ENCODE data around the gene RABGGTA. TPM values are rescaled to one million over a fixed set of nuclear protein-coding genes. Genes with fewer than 3 reads are reported as not detected.
A peak's percentile ranks its signal among the peaks of the same experiment; 100 is the strongest.

Gene RABGGTA
- total RNA-seq, 1 donor = 34.0 TPM

- peaks cover 32% of the 10 kb centered on the region for H3K36me3 ChIP-seq (ENCODE audit: insufficient read depth, low read length)
- H3K27me3 ChIP-seq (ENCODE audit: insufficient read depth, low read length) = no peaks in the 10 kb centered on the region
- H3K4me1 ChIP-seq (ENCODE audit: insufficient read depth, low read length) = peaks cover 21% of the 10 kb centered on the region
- no peaks in the 10 kb centered on the region for H3K9me3 ChIP-seq (ENCODE audit: low read depth, low read length)
- H3K4me2 ChIP-seq (ENCODE audit: insufficient read depth, low read length) = no peak overlapping the region
- H3K4me3 ChIP-seq (ENCODE audit: insufficient read depth, low read length) = no peak overlapping the region
- H3K27ac ChIP-seq (ENCODE audit: low read depth, low read length) = no peak overlapping the region
- H3K79me2 ChIP-seq (ENCODE audit: insufficient read depth, low read length) = peaks cover 18% of the 10 kb centered on the region
- peak; percentile 37 for TF ChIP-seq CTCF (IDR thresholded peaks at IDR 0.05; ENCODE audit: extremely low read depth, low read depth, low read length)
- peaks cover 2% of the 10 kb centered on the region for H4K20me1 ChIP-seq (ENCODE audit: insufficient read depth, low read length)
- H2AFZ ChIP-seq (ENCODE audit: low read length) = no peak overlapping the region
- DNase-seq (ENCODE audit: insufficient read length, low spot score, missing footprints) = peak; percentile 15
Observed at GRCh38 chr14:24297190-24297964, 26.0 kb upstream of the RABGGTA start.

GRCh38 chr14:24296341-24297157 lies 25.2 kb upstream of the RABGGTA start:
- peak; percentile 99 for DNase-seq (ENCODE audit: insufficient read length, low spot score, missing footprints)
- H4K20me1 ChIP-seq (ENCODE audit: insufficient read depth, low read length) = peaks cover 2% of the 10 kb centered on the region
- peaks cover 28% of the 10 kb centered on the region for H3K36me3 ChIP-seq (ENCODE audit: insufficient read depth, low read length)
- H3K27ac ChIP-seq (ENCODE audit: low read depth, low read length) = peak overlapping the region; percentile 63
- H3K79me2 ChIP-seq (ENCODE audit: insufficient read depth, low read length) = peaks cover 17% of the 10 kb centered on the region
- no peaks in the 10 kb centered on the region for H3K27me3 ChIP-seq (ENCODE audit: insufficient read depth, low read length)
- no peak overlapping the region for H2AFZ ChIP-seq (ENCODE audit: low read length)
- TF ChIP-seq CTCF (IDR thresholded peaks at IDR 0.05; ENCODE audit: extremely low read depth, low read depth, low read length) = peak; percentile 82
- H3K9me3 ChIP-seq (ENCODE audit: low read depth, low read length) = no peaks in the 10 kb centered on the region
- H3K4me3 ChIP-seq (ENCODE audit: insufficient read depth, low read length) = no peak overlapping the region
- peaks cover 21% of the 10 kb centered on the region for H3K4me1 ChIP-seq (ENCODE audit: insufficient read depth, low read length)
- H3K4me2 ChIP-seq (ENCODE audit: insufficient read depth, low read length) = no peak overlapping the region

- Histone ChIP-seq H3K9me3 (ENCODE audit: low read depth, low read length) (no peaks in the 10 kb centered on the region), H3K4me1 (ENCODE audit: insufficient read depth, low read length) (peaks cover 4% of the 10 kb centered on the region), H2AFZ (ENCODE audit: low read length) (no peak overlapping the region), H3K27ac (ENCODE audit: low read depth, low read length) (no peak overlapping the region), H3K4me3 (ENCODE audit: insufficient read depth, low read length) (no peak overlapping the region), H4K20me1 (ENCODE audit: insufficient read depth, low read length) (no peaks in the 10 kb centered on the region), H3K79me2 (ENCODE audit: insufficient read depth, low read length) (no peaks in the 10 kb centered on the region), H3K4me2 (ENCODE audit: insufficient read depth, low read length) (no peak overlapping the region), H3K27me3 (ENCODE audit: insufficient read depth, low read length) (no peaks in the 10 kb centered on the region), H3K36me3 (ENCODE audit: insufficient read depth, low read length) (peaks cover 45% of the 10 kb centered on the region)
- TF ChIP-seq CTCF (IDR thresholded peaks at IDR 0.05; ENCODE audit: extremely low read depth, low read depth, low read length) = no peak
- DNase-seq (ENCODE audit: insufficient read length, low spot score, missing footprints) = no peak
Observed at GRCh38 chr14:24293525-24293924, 22.1 kb upstream of the RABGGTA start.
